GM12873 (cell line): ENCODE results near the gene TBX15.

Source experiments
- CTCF ChIP-seq: IDR thresholded peaks from 2 replicates; pipeline ENCODE4 v1.5.1; 2012; ENCODE audit warnings: low read depth, mild to moderate bottlenecking, moderate library complexity, low read length, control low read depth; ENCODE audit not compliant: insufficient read depth; ENCODE audit errors: missing control alignments

TBX15 gene

GRCh38 chr1:118944133-118944532 lies 44.0 kb downstream of the TBX15 start:
- no peak for TF ChIP-seq CTCF

GRCh38 chr1:118940957-118941356 lies 47.2 kb downstream of the TBX15 start:
- TF ChIP-seq CTCF: no peak

GRCh38 chr1:118937413-118938072 lies 50.6 kb downstream of the TBX15 start:
- no peak for TF ChIP-seq CTCF

- no peak for TF ChIP-seq CTCF
Measured at GRCh38 chr1:118934706-118935105, 53.4 kb downstream of the TBX15 start.

GRCh38 chr1:118933051-118933781 lies 54.9 kb downstream of the TBX15 start:
- TF ChIP-seq CTCF: no peak

- no peak for TF ChIP-seq CTCF
Measured at GRCh38 chr1:118931876-118932275, 56.3 kb downstream of the TBX15 start.

GRCh38 chr1:118928739-118929554 lies 59.2 kb downstream of the TBX15 start:
- TF ChIP-seq CTCF: no peak
